Activated CD4-positive, alpha-beta T cell treated with anti-CD3 and anti-CD28 coated beads for 24 hours (primary cell): ENCODE results near the gene CDC14B.
"Not testable (repeated sequence)": the region's sequence is repeated elsewhere in the genome, so short reads cannot be mapped to it uniquely, and the experiment has no call there.

ENCODE experiments used
- DNase-seq, 2 donors: peaks; one replicate each; pipeline ENCODE4 v3.0.0-alpha.2; 2020; ENCODE audit warnings: low read depth in 2 of 2

CDC14B gene

DNA sequence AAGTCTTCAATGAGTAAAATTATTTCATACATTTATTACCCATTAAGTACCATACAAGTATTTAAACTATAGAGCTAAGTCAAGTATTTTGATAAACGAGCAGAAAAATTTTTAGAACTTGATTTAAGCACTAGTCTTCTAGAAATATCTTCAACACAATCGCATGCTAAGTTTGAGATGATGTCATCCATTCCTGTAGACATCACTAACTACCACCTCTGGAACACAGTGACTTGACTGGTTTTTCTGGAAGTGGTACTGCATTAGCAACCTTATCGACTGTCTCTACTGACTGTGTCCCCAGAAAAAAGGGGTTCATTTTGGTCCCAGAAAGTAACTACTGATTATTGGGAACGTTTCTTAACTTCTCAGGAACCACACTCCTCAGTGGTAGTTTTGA, 69.0 kb downstream of the CDC14B start:
- no peak for DNase-seq

DNA sequence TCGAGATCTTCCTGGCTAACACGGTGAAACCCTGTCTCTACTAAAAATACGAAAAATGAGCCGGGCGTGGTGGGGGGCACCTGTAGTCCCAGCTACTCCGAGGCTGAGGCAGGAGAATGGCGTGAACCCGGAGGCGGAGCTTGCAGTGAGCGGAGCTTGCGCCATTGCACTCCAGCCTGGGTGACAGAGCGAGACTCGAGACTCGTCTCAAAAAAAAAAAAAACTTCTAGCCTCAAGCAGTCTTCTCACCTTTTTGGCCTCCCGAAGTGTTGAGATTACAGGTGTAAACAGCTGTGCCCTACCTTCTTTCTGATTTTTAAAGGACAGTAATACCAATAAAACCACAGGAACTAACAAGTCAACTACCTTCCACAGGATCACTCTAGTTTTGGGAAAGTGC, 76.5 kb downstream of the CDC14B start:
- DNase-seq: not testable (repeated sequence)

DNA sequence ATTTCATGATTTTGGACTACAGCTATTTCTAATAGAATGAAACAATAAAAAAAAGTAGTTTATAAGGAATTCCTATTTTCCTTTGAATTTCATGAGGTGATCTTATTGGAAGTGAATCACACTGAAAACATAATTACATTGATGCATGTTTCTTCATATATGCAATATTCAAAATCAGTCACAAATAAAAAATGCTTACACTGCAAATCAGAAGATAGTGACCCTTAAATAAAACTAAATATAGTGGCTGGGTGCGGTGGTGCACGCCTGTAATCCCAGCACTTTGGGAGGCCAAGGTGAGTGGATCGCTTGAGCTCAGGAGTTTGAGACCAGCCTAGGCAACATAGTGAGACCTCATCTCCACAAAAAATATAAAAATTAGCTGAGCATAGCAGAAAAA, 79.5 kb downstream of the CDC14B start:
- no peak for DNase-seq

DNA sequence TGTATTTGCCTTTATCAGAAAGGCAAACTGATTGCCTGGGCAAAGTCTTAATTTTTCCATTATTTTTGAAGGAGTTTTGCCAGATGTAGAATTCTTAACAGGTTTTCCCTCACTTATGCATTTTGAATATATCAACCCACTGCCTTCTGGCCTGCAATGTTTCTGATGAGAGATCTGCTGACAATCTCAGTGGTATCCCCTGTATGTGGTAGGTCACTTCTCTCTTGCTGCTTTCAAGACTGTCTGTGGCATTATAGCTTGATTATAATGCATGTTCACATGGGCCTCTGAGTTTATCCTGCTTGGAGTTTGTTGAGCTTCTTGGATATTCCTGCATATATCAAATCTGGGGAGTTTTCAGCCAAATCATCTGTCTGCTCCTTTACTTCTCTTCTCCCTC, 87.5 kb downstream of the CDC14B start:
- DNase-seq: no peak

DNA sequence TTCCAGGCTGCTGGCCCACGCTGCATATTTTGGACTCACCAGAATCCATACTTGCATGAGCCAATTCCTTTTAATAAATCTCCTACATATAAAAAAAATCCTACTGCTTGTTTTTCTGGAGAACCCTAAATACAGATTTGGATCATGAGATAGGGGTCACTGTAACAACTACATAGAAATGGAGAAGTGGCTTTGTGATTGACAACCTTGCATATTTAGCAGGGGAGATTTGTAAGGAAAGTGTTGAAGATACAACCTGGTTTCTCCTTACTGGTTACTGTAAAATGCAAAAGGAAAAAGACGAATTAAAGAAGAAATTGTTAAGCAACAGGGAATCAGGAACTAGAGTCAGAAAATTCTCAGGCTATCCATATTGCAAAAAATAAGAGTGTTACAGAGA, 94.9 kb downstream of the CDC14B start:
- no peak for DNase-seq

DNA sequence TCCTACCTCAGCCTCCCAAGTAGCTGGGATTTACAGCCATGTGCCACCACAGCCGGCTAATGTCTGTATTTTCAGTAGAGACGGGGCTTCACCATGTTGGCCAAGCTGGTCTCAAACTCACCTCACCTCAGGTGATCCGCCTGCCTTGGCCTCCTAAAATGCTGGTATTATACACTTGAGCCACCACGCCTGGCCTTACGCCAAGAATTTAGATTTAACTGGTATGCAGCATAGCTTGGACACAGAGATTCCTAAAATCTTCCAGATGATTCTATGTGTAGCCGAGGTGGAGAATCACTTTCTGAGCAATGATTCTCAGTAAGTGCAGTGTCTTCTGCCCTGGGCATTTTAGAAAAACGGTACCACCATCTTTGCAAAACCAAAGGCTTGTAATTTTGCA, 95.6 kb downstream of the CDC14B start:
- DNase-seq: no peak

DNA sequence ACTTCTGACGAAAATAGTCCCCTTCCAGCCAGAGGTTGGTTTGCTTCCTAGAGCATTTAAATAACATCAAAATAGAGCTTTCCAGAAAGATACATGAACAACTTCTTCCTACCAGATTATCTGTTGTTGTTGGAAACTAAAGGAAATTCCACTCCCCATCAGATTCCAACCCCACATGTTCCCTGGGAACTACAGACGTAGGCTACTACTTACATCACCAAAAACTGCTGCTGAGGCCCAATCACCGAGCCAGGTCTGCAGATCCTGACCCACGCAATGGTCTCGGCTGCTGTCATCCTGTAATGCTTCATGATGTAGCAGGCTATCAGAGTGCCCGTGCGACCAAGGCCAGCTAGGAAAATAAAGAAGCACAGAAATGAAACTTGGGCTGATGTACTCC, 96.3 kb downstream of the CDC14B start:
- no peak for DNase-seq

DNA sequence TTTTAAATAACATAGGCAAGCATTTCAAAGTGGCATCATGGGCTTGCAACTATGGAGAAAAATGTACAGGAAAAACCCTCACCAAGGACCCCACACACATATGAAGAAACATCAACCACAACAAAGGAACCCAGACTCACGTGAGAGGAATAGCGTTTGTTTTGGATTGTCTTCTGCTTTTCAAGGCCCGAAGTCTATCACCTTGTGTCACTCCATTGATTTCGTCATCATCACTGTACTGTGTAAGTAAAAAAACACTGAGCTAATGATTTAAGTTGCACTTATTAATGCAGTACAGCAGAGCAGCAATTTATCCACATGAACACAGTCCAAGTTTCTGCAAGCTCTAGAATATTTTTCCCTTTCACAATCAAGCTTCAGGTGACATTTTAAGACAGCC, 97.3 kb downstream of the CDC14B start:
- DNase-seq: no peak

DNA sequence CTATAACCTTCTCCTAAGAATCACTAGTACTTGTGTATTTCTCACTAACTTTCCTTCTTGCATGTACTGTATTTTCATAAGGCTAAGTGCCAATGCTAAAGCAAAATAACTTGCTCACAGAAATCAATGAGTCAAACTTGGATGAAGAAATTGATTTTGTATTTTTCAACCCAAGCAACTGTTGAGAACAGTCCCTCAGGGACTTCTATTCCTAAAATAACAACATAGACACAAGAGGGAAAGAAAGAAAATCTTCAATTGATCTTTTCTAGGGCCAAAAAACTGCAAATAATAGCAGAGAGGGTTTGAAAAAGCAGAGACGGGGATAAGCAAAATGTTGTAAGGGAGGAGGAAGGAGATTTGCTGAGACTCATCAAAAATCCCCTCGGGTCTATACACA, 99.9 kb downstream of the CDC14B start:
- no peak for DNase-seq

DNA sequence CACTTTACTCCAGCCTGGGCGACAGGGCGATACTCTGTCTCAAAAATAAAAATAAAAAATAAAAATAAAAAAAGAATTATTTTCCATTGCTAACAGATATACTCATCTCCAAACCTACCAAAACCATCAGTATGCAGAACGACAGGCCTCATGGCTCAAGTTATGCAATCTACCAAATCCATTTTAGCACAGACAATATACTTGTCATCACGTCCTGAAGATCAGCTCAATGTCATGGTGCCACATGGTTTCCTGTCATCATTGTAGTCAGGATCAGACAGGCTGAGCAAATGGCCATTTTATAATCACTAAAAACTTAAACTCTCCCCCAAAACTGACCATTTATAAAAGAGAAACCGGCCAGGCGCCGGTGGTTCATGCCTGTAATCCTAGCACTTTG, 100.5 kb downstream of the CDC14B start:
- no peak for DNase-seq

DNA sequence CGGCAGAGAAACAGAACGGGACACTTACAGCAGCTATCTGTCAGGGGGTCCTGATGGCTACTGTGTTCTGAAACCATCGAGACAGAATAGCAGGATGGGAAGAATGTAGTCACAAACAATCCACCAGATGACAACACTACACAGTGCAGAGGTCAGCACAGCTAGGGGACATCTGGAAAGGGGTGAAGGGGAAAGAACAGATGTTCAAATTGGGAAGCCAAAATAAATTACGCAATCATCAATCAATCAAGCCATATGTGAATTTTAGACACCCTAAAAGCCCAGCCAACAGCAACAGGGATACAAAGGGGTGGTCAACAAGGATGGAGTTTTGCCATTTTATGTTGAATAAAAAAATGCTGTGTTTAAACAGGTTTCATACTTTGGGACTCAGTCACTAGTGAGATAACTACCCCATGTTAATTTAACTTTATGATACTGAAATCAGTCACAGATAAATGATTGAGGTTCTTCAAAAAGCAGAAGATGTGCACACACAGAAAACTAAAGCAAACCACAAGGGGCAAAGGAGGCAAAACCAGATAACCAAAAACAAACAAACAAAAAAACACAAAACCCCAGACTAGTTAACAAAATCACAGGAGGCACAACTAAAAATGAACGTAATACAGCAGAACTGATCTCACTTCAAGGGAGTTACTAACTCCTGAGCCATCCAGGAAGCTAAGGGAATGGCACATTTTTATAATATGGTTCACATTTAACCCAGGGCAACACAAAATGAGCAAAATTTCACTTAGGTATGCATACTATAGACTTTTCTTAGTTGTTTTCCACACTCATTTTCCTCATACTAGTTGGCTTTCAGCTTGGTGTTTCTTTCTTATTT, 103.8 kb downstream of the CDC14B start:
- DNase-seq: no peak

DNA sequence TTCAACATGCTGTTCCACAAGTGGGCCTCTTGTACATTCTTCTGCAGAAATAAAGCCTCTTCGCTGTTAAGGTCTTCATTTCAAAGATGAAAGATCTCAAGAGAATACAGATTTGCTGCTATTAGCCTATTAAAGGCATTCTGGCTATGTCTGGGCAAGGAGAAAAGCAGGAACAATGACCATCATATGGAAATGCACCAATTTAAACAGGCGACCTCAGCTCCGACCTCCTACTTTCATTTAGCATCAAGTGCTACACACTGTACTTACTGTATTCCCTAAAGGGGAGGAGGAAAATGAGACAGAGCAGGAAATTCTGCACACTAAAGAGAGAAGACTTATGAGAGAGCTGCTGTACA, 104.9 kb downstream of the CDC14B start:
- no peak for DNase-seq

DNA sequence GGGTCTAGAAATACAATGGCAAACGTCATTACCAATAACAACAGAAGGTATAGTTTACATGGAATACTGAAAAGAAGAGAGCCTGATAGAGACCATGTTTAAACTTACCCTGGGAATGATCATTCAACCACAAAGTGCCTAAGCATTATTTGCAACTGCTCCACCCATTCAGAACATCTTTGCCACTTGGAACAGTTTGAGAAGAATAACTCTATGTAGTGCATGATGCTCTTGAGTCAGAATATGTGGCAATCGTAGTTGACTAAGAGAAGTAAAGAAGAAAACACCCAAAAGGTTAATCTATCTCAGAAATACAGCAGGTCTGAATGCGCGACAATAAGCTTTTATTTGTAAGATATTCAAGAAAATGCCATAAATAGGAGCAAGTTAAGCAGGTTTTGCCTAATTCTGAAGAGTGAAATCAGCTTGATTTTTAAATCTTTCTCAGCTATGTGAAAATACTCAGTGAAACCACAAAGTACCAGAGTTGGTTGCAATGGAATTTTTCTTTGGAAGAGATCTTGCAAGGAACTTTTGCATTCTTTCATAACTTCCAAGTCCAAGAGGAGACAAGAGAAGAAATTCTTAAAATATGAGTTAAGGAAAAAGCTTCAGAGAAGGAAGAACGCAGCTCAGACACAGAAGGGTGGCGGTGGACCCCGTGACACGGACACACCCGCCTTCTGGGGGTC, 105.4 kb downstream of the CDC14B start:
- DNase-seq: no peak

DNA sequence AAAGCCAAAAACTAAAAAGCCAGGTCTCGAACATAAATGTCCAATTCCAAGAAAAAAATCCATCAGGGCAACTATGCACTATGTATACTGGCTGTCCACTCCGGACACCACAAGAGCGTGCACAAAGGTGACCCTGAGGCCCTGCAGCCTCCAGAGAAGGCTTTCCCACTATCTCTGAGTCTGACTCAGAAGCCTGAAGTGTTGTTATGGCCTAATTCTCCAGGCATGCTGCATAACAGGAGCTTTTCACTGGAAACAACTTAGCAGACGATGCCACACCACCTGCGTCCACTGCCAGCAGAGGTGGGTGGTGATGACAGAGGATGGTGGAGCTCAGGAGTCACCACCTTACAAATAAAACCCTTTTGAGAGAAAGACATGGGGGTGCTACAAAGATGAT, 106.0 kb downstream of the CDC14B start:
- no peak for DNase-seq

DNA sequence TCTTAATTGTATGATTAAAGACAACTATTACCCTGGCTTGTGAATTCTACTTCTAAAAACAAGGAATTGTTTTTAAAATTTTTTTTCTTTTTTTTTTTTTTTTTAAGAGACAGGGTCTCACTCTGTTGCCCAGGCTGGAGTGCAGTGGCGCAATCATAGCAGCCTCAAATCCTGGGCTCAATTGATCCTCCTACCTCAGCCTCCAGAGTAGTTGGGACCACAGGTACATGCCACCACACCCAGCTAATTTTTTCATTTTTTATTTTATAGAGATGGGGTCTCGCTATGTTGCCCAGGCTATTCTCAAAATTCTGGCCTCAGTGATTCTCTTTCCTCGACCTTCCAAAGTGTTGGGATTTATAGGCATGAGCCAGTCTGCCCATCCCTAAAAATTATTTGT, 107.4 kb downstream of the CDC14B start:
- no peak for DNase-seq

DNA sequence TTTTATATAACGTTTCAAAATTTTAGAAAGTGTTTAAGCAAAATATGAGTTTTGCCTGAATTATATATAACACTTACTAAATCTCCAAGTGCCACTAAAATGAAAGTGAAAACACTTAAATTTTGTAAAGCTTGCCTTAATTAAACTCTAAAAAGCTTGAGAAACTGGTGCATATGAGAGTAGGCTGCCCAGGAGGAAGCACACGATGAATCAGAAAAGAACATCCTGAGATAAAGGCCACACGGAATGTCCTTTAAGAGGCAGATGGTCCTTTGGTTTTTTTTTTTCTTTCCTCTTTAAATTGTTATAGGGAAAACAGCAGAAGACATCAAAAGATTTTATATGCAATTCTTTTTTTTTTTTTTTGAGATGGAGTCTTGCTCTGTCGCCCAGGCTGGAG, 109.4 kb downstream of the CDC14B start:
- no peak for DNase-seq

DNA sequence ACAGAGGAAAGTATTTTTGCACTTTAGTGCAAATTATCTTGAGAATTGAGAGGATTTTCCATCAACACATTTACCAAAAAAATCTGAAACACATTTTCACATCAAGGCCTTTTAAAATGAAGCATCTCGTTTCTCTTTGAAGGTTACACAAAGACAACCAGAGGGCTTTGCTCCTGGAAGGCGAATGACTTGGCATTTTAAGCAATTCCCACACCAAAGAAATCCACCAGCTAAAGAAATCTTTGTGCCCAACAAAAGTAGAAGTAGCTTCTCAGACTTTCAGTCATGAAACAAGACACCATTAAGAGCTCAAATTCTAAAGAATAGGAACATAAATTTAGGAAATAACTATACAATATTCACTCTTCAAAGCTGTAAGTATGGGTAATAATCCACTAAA, 109.8 kb downstream of the CDC14B start:
- DNase-seq: no peak

DNA sequence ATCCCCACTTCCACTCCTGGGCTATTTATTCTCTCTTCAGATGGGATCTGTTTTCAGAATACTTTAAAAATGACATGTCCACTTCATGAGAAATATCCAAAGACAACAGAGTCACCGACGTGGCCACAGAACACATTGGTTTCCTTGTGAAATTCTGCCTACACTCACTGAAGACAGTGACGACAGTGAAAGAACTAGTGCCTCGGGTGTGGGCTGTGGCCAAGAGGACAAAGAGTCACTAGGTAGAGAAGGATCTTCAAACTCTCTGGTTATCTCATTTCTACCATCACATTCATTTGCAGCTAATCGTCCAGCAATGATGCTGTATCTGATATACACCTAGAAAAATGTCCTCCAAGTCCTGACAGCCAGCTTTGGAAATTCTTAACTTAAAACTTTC, 110.6 kb downstream of the CDC14B start:
- DNase-seq: no peak

DNA sequence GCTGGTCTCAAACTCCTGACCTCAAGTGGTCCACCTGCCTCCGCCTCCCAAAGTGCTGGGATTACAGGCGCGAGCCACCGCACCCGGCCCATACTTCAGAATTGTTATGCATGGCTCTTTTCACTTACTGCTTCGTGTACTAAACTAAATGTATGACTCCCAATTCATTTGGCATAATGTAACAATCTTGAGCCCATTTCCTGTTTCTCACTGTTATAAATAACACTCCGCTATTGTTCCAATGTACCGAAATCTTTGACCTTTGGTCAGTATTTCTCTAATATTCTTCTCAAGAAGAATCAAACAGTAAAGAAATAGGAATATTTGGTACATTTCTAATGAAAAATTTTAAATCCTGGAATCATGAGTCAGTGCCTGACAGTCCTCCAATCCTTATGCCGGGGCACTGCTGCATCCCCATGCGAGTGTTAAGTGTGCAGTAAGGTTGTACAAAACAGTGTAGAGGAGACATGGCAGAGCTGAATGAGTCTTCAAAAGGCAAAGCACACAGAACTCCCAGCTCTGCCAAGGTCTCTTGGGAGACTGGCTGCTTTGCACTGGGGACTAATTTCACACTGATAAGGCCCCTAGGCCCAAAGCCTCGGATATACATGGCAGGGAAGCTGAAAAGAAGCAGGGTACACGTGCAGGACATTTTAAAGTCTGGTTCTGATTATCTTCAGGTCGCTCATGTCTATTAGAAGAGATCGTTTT, 111.3 kb downstream of the CDC14B start:
- DNase-seq: no peak

DNA sequence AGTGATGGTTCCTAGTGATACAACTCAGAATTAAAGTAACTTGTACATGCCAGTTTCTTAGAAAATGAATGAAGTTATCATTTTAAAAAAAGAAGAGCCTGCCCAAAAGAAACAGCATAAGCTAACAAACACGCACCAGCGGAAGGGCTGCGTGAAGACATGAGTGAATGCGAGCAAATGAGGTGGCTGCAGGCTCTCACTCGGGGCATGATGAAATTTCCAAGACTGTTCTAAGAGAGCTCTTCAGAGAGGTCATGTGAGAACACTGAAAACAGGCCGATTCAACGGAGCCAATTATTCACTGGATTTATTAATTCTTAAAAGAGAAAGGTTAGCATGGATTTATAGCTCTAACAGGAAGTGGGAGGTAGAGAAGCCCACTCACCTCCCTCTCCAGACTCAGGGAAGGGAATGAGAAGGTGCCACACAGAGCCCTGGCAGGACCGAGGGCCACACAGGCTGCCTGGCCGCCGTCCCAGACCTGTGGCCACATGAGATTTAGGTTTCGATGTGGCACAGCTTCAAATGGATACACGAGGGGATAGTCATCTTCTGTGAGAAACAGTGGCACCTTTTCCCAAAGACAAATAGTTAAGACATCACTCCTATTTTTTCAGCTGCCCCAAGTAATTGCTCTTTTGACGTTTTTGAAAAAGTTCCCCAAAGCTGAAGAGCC, 114.2 kb downstream of the CDC14B start:
- no peak for DNase-seq

DNA sequence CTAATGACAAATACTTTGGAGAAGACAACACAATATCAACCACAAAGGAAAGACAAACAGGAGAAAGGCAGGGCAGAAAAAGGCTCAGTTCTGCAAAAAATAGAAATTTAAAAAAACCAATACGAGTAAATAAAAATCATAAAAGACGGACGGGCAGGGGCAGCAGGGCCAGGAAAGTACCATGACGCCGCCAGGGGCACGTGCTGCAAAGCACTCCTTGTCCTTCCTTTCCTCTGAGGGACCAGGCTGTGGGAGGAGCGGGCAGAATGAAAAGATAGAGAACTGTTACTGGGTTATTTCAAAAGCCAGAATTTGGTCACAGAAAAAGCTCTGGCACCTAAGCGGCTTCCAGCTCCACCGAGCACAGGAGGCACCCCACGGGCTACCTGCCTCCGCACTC, 115.7 kb downstream of the CDC14B start:
- DNase-seq: no peak

DNA sequence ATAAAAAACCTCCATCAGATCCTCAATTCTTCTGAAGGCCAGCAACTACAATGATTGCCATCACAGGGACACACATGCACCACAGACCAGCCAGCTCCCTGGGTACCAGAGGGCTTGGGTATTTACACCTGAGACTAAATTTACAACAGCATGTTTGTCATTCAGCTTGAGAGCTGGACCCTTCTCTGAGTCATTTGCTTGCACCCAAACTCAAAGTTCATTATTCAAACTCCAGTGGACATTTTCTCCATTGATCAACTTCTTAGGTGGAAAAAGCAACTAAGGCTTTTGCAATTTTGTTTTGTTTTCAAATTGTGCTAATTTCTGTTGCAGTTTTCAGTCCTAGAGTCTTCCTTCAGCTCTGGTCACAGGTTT, 116.3 kb downstream of the CDC14B start:
- not testable (repeated sequence) for DNase-seq
